ENCODE measurements around the gene SLC17A1.

The SLC17A1 gene
- total RNA-seq, result 0 to 0.39 (median 0.04) reads per million in 3 experiments

GRCh38 chr6:25831532-25832306 is at the start of gene SLC17A1:
Gene SLC17A1 (minus strand): TSS chr6:25832052. CDS start chr6:25830557, 1,495 bp downstream.
- DNase-seq, result no peak

- DNase-seq, result no peak
Measured at GRCh38 chr6:25880601-25881000, 48.7 kb upstream of the SLC17A1 start.

- DNase-seq, result no peak
Measured at GRCh38 chr6:25878721-25879322, 47.0 kb upstream of the SLC17A1 start.

- no peak for DNase-seq
Measured at GRCh38 chr6:25875926-25876602, 44.2 kb upstream of the SLC17A1 start.

GRCh38 chr6:25875563-25875905 is 43.7 kb upstream of the SLC17A1 start:
- DNase-seq, result no peak

GRCh38 chr6:25874822-25875562 is 43.1 kb upstream of the SLC17A1 start:
- DNase-seq, result peak; percentile 5

GRCh38 chr6:25874118-25874517 is 42.3 kb upstream of the SLC17A1 start, which contains the start of gene SLC17A3:
Gene SLC17A3 (minus strand): TSS chr6:25874243. CDS start chr6:25868387, 5,856 bp downstream.
- DNase-seq, result no peak

GRCh38 chr6:25872814-25873213 is 41.0 kb upstream of the SLC17A1 start:
- peak; percentile 74 for DNase-seq

GRCh38 chr6:25869840-25870239 is 38.0 kb upstream of the SLC17A1 start:
- no peak for DNase-seq

GRCh38 chr6:25868436-25869183 is 36.8 kb upstream of the SLC17A1 start:
- no peak for DNase-seq

GRCh38 chr6:25866011-25866410 is 34.2 kb upstream of the SLC17A1 start:
- peak; percentile 83 for DNase-seq

GRCh38 chr6:25863360-25863759 is 31.5 kb upstream of the SLC17A1 start:
- no peak for DNase-seq

- no peak for DNase-seq
Measured at GRCh38 chr6:25862199-25862598, 30.3 kb upstream of the SLC17A1 start.

- DNase-seq, result no peak
Measured at GRCh38 chr6:25852756-25853155, 20.9 kb upstream of the SLC17A1 start.

- no peak for DNase-seq
Measured at GRCh38 chr6:25851961-25852360, 20.1 kb upstream of the SLC17A1 start.

GRCh38 chr6:25844518-25844917 is 12.7 kb upstream of the SLC17A1 start:
- DNase-seq, result no peak

GRCh38 chr6:25842526-25842925 is 10.7 kb upstream of the SLC17A1 start:
- no peak for DNase-seq

- DNase-seq, result no peak
Measured at GRCh38 chr6:25835442-25836283, 3.8 kb upstream of the SLC17A1 start.

- DNase-seq, result no peak
Measured at GRCh38 chr6:25834950-25835349, 3.1 kb upstream of the SLC17A1 start.

- no peak for DNase-seq
Measured at GRCh38 chr6:25833136-25833535, 1.3 kb upstream of the SLC17A1 start.

- DNase-seq, result no peak
Measured at GRCh38 chr6:25832670-25833069, 818 bp upstream of the SLC17A1 start.
